GM21515 (cell line): ENCODE measurements around the gene NOS3.

Experiments
- ATAC-seq: cut with Tn5 transposase; IDR thresholded peaks from one replicate; pipeline ENCODE4 v1.9.1; 2021; ENCODE audit not compliant: unreplicated experiment

NOS3 gene

GRCh38 chr7:150977382-150978125 lies 13.3 kb upstream of the NOS3 start:
- ATAC-seq: no peak

- no peak for ATAC-seq
Observed at GRCh38 chr7:150978126-150978789, 12.6 kb upstream of the NOS3 start, which contains the start of gene KCNH2. Gene KCNH2, minus strand, starts transcription at chr7:150978321. Its CDS starts 408 bp downstream, at chr7:150977913.

- ATAC-seq: no peak
Observed at GRCh38 chr7:150979713-150980390, 11.0 kb upstream of the NOS3 start.

- no peak for ATAC-seq
Observed at GRCh38 chr7:150980663-150981062, 10.2 kb upstream of the NOS3 start.

GRCh38 chr7:150981644-150982043 lies 9.2 kb upstream of the NOS3 start:
- ATAC-seq: no peak

GRCh38 chr7:150982351-150982750 lies 8.5 kb upstream of the NOS3 start:
- ATAC-seq: no peak

GRCh38 chr7:150983893-150984368 lies 6.9 kb upstream of the NOS3 start:
- ATAC-seq: no peak

- ATAC-seq: no peak
Observed at GRCh38 chr7:150986099-150986512, 4.7 kb upstream of the NOS3 start.

GRCh38 chr7:150986556-150986955 lies 4.3 kb upstream of the NOS3 start:
- no peak for ATAC-seq

- no peak for ATAC-seq
Observed at GRCh38 chr7:150988230-150989226, 2.3 kb upstream of the NOS3 start.

GRCh38 chr7:150989456-150989855 lies 1.4 kb upstream of the NOS3 start:
- no peak for ATAC-seq

- no peak for ATAC-seq
Observed at GRCh38 chr7:150992051-150992640, 1.3 kb downstream of the NOS3 start.

GRCh38 chr7:150992833-150993302 lies 2.1 kb downstream of the NOS3 start:
- ATAC-seq: no peak

GRCh38 chr7:150993511-150993910 lies 2.7 kb downstream of the NOS3 start:
- no peak for ATAC-seq

- no peak for ATAC-seq
Observed at GRCh38 chr7:150994141-150994837, 3.5 kb downstream of the NOS3 start.

- no peak for ATAC-seq
Observed at GRCh38 chr7:150994838-150995510, 4.2 kb downstream of the NOS3 start.

- ATAC-seq: no peak
Observed at GRCh38 chr7:150996376-150997074, 5.7 kb downstream of the NOS3 start.

- ATAC-seq: no peak
Observed at GRCh38 chr7:150997075-150997511, 6.3 kb downstream of the NOS3 start.
